Measurements from ENCODE around the gene ALKBH4. TPM values are rescaled to one million over a fixed set of nuclear protein-coding genes. Genes with fewer than 3 reads are reported as not detected.

The ALKBH4 gene
- total RNA-seq, 1 experiment from 2014 or later = 13.8 TPM

DNA sequence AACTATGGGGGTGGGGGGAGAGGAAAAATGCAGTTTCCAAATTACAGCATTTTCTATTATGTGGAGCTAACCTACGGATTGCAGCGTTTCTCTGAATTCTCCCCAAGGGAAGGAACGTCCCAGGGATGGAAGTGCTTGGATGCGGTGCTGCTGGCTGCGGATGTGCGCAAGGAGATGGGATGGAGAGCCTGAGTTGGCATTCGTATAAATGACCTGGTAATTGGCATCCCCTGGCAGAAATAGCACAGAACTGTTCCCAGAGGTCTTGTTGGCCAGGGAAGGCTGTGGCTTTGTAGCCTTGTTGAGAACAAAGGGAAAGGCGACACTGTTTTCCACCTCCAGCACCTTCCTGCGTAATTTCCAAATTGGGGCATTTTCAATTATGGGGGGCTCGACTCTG, 28.5 kb downstream of the ALKBH4 start:
- Mint-ChIP-seq H3K4me1 (ENCODE audit: low read depth, unreplicated experiment) (peaks cover 8% of the 10 kb centered on the region), H3K4me3 (ENCODE audit: unreplicated experiment) (no peak overlapping the region), H3K9me3 (ENCODE audit: unreplicated experiment) (no peaks in the 10 kb centered on the region), H3K27ac (ENCODE audit: unreplicated experiment) (peak overlapping the region; percentile 46), H3K27me3 (ENCODE audit: insufficient read depth, unreplicated experiment) (no peaks in the 10 kb centered on the region), H3K36me3 (ENCODE audit: insufficient read depth, unreplicated experiment) (peaks cover 14% of the 10 kb centered on the region)
- POLR2A ChIA-PET = no interaction called here
- intact Hi-C loops (cut with micrococcal nuclease; ENCODE audit: unreplicated experiment) = no loop called here
- no peaks in the 10 kb centered on the region for H3K9me3 ChIP-seq
- peaks cover 26% of the 10 kb centered on the region for H3K4me1 ChIP-seq
- no peak for DNase-seq
- CTCF ChIA-PET = no interaction called here
- TF ChIP-seq, protein P1, sequence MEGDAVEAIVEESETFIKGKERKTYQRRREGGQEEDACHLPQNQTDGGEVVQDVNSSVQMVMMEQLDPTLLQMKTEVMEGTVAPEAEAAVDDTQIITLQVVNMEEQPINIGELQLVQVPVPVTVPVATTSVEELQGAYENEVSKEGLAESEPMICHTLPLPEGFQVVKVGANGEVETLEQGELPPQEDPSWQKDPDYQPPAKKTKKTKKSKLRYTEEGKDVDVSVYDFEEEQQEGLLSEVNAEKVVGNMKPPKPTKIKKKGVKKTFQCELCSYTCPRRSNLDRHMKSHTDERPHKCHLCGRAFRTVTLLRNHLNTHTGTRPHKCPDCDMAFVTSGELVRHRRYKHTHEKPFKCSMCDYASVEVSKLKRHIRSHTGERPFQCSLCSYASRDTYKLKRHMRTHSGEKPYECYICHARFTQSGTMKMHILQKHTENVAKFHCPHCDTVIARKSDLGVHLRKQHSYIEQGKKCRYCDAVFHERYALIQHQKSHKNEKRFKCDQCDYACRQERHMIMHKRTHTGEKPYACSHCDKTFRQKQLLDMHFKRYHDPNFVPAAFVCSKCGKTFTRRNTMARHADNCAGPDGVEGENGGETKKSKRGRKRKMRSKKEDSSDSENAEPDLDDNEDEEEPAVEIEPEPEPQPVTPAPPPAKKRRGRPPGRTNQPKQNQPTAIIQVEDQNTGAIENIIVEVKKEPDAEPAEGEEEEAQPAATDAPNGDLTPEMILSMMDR (IDR thresholded peaks at IDR 0.05; ENCODE audit: insufficient read depth in 1 of 2, low read depth in 1 of 2, low read length in 1 of 2, severe bottlenecking in 1 of 2, unreplicated experiment in 1 of 2) = no peak
- no peaks in the 10 kb centered on the region for H3K36me3 ChIP-seq (ENCODE audit: control insufficient read depth, insufficient read depth, low read length)
- BruUV-seq (replicated peaks) = TSS peak; percentile 24
- no peak overlapping the region for H3K4me3 ChIP-seq (ENCODE audit: low read depth, low read length)
- no peaks in the 10 kb centered on the region for H3K27me3 ChIP-seq (replicated peaks; ENCODE audit: control insufficient read depth, insufficient read depth, low read length)

DNA sequence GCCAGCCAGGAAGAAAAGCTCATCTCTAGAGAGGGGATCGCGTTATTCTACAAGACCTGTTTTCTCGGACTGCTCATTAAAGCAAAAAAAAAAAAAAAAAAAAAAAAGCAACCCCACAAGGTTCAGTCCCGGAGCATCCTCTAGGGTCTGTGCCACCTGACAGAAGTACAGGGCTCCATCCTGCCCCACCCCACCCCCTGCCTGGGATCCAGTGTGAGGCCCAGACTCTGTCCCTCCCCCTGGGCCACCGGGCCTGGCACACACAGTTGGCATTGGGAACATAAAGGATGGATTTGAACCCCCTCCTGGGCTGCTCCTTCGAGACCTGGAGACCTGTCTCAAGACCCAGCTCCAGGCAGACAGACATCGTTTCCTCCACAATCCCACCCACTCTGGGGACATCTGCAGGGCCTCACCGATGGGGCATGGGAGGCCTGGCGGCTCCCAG, 30.6 kb downstream of the ALKBH4 start:
- ChIA-PET CTCF (interaction anchor here (0.6 to 1.5 kb wide), 2 partner anchors 22 to 687 kb away, joined by 5 to 6 read pairs; no protein-coding TSS in a partner anchor), POLR2A (no interaction called here)
- Histone ChIP-seq H3K9me3 (no peaks in the 10 kb centered on the region), H3K4me3 (ENCODE audit: low read depth, low read length) (peak overlapping the region; percentile 93), H3K36me3 (ENCODE audit: control insufficient read depth, insufficient read depth, low read length) (no peaks in the 10 kb centered on the region), H3K27me3 (replicated peaks; ENCODE audit: control insufficient read depth, insufficient read depth, low read length) (no peaks in the 10 kb centered on the region), H3K4me1 (peaks cover 22% of the 10 kb centered on the region)
- BruUV-seq (replicated peaks) = TSS peak; percentile 36
- Mint-ChIP-seq H3K27me3 (ENCODE audit: insufficient read depth, unreplicated experiment) (no peaks in the 10 kb centered on the region), H3K36me3 (ENCODE audit: insufficient read depth, unreplicated experiment) (peaks cover 5% of the 10 kb centered on the region), H3K9me3 (ENCODE audit: unreplicated experiment) (no peaks in the 10 kb centered on the region), H3K4me1 (ENCODE audit: low read depth, unreplicated experiment) (peaks cover 16% of the 10 kb centered on the region), H3K27ac (ENCODE audit: unreplicated experiment) (peak overlapping the region; percentile 78), H3K4me3 (ENCODE audit: unreplicated experiment) (peak overlapping the region; percentile 78)
- intact Hi-C loops (cut with micrococcal nuclease; ENCODE audit: unreplicated experiment) = loop anchor here (2.0 kb wide), 1 partner anchor 17 kb away; no protein-coding TSS in a partner anchor
- no peak for DNase-seq
- TF ChIP-seq, protein P1 (IDR thresholded peaks at IDR 0.05; ENCODE audit: insufficient read depth in 1 of 2, low read depth in 1 of 2, low read length in 1 of 2, severe bottlenecking in 1 of 2, unreplicated experiment in 1 of 2) = no peak

DNA sequence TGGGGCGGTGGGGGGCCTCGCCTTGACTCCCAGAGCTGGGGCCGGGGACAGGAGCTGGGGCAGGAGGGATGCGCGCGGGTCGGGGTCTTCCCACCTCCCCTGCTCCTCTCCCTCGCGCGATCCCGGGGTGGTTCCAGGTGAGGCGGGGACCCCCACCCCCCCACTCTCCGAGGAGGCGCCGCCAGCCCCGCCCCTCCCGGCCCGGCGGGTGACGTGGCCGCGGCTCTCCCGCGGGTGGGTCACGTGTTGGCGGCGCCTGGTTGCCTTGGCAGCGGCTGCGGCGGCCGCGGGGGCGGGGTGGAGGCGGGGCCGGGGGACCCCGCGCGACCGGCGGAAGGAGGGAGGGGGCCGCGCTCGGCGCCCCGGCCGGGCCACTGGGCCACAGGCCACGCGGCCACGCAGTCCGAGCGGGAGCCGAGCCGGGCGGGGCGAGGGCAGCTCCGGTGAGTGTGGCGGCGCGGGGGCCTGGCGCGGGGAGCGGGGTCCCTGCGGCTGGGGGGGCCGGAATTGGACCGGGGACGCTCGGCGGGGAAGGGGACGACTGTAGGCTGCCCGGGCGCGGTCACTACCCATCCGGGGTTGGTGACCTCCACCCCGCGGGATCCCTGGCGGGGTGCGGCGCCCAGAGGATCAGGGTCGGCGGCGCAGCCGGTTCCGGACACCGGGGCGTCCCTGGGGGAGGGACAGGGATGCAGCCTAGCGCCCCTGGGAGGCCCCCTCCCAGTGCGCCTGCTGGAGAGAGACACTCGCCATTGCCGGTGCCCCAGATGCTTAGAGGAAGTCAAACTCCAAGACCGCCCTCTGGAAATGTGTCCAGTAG, 31.2 kb downstream of the ALKBH4 start, which contains the start of gene ORAI2:
Gene ORAI2 (plus strand): TSS at position 357 of the 820 bp plus-strand sequence. CDS start 5,382 bp downstream, outside the sequence.
- peak within 1 kb of the TSS; percentile 78 for H3K27ac Mint-ChIP-seq (ENCODE audit: unreplicated experiment)
- peak within 1 kb of the TSS; percentile 78 for H3K4me3 Mint-ChIP-seq (ENCODE audit: unreplicated experiment)
- Histone ChIP-seq H3K36me3 (ENCODE audit: control insufficient read depth, insufficient read depth, low read length) (no peaks in the 10 kb centered on the region), H3K27me3 (replicated peaks; ENCODE audit: control insufficient read depth, insufficient read depth, low read length) (no peaks in the 10 kb centered on the region), H3K4me1 (peaks cover 22% of the 10 kb centered on the region), H3K4me3 (ENCODE audit: low read depth, low read length) (peak within 1 kb of the TSS; percentile 93), H3K9me3 (no peaks in the 10 kb centered on the region)
- POLR2A ChIA-PET = no interaction called here
- intact Hi-C loops (cut with micrococcal nuclease; ENCODE audit: unreplicated experiment) = loop anchor here (2.0 kb wide), 1 partner anchor 17 kb away; no protein-coding TSS in a partner anchor
- TF ChIP-seq, protein P1 (IDR thresholded peaks at IDR 0.05; ENCODE audit: insufficient read depth in 1 of 2, low read depth in 1 of 2, low read length in 1 of 2, severe bottlenecking in 1 of 2, unreplicated experiment in 1 of 2) = no peak
- no peaks in the 10 kb centered on the region for H3K27me3 Mint-ChIP-seq (ENCODE audit: insufficient read depth, unreplicated experiment)
- CTCF ChIA-PET = interaction anchor here (0.6 to 1.5 kb wide), 2 partner anchors 21 to 687 kb away, joined by 5 to 6 read pairs; no protein-coding TSS in a partner anchor
- peaks cover 5% of the 10 kb centered on the region for H3K36me3 Mint-ChIP-seq (ENCODE audit: insufficient read depth, unreplicated experiment)
- peaks cover 16% of the 10 kb centered on the region for H3K4me1 Mint-ChIP-seq (ENCODE audit: low read depth, unreplicated experiment)
- H3K9me3 Mint-ChIP-seq (ENCODE audit: unreplicated experiment) = no peaks in the 10 kb centered on the region
- DNase-seq = peak; percentile 76 to 87
- BruUV-seq (replicated peaks) = no TSS peak

Data from Caco-2 (cell line).